H1 (cell line): ENCODE results near the gene C1RL. TPM values are rescaled to one million over a fixed set of nuclear protein-coding genes. Genes with fewer than 3 reads are reported as not detected.

Source experiments
- CTCF ChIA-PET: fragments of 300-600 bp; sonication (Branson Sonifier 250); formaldehyde crosslinking; loops from one replicate; lab custom pipeline; 2021; ENCODE audit not compliant: partially characterized antibody; lab: Charles Lee
- POLR2A ChIA-PET: fragments of 300-600 bp; sonication (Branson Sonifier 250); formaldehyde crosslinking; loops from one replicate; lab custom pipeline; 2021; ENCODE audit warnings: inconsistent platforms; ENCODE audit not compliant: partially characterized antibody; lab: Charles Lee
- DNase-seq, 2 experiments: peaks; one replicate each; pipeline versions ENCODE4 v3.0.0 to v3.0.0-alpha.2; 2010 to 2022; ENCODE audit warnings: low spot score in 2 of 2, low read depth in 1 of 2, mixed read lengths in 1 of 2
- FAIRE-seq: peaks from 2 replicates; lab custom pipeline; 2011; peaks lifted over from hg19 to GRCh38; lab: Jason Lieb, UNC
- H2AFZ ChIP-seq: 2 replicates; pipeline ENCODE4 v1.8.1; 2012; ENCODE audit warnings: low read length, inconsistent platforms
- H2AK5ac ChIP-seq: 2 replicates; pipeline ENCODE4 v1.6.1; 2013; ENCODE audit warnings: low read depth, low read length
- H2BK120ac ChIP-seq: replicated peaks from 2 replicates; pipeline ENCODE3; 2013; ENCODE audit warnings: low read depth, low read length, inconsistent platforms
- H2BK12ac ChIP-seq: 2 replicates; pipeline ENCODE4 v1.6.1; 2013; ENCODE audit warnings: low read depth, low read length
- H2BK15ac ChIP-seq: 2 replicates; pipeline ENCODE4 v1.6.1; 2013; ENCODE audit warnings: low read length
- H2BK20ac ChIP-seq: 2 replicates; pipeline ENCODE4 v1.6.1; 2013; ENCODE audit warnings: low read length
- H2BK5ac ChIP-seq: 2 replicates; pipeline ENCODE4 v1.6.1; 2013; ENCODE audit warnings: low read depth, low read length
- H3K14ac ChIP-seq: 2 replicates; pipeline ENCODE4 v1.6.1; 2013; ENCODE audit warnings: inconsistent platforms; ENCODE audit not compliant: insufficient read length
- H3K18ac ChIP-seq: 2 replicates; pipeline ENCODE4 v1.6.1; 2013; ENCODE audit warnings: low read length; ENCODE audit errors: extremely low read depth
- H3K23ac ChIP-seq: 2 replicates; pipeline ENCODE4 v1.6.1; 2013; ENCODE audit warnings: inconsistent platforms; ENCODE audit not compliant: insufficient read length
- H3K23me2 ChIP-seq: 2 replicates; pipeline ENCODE4 v1.6.1; 2013; ENCODE audit warnings: low read depth, low read length
- H3K27ac ChIP-seq: 2 replicates; pipeline ENCODE4 v1.6.1; 2011; ENCODE audit warnings: low read depth, low read length, inconsistent platforms
- H3K27me3 ChIP-seq, 4 experiments: replicated peaks in 1 of 4; 1 replicate in 1 of 4; 2 replicates in 3 of 4; pipeline versions ENCODE4 v1.6.1 to v1.8.1; 2011 to 2013; ENCODE audit warnings: low read length in 3 of 4, mild to moderate bottlenecking in 3 of 4, inconsistent platforms in 2 of 4, mixed read lengths in 2 of 4, moderate library complexity in 1 of 4; ENCODE audit not compliant: control insufficient read depth in 3 of 4, insufficient read depth in 3 of 4; ENCODE audit errors: extremely low read depth in 1 of 4
- H3K36me3 ChIP-seq, 4 experiments: 2 replicates each; pipeline versions ENCODE4 v1.6.1 to v1.8.1; 2011 to 2013; ENCODE audit warnings: mild to moderate bottlenecking in 4 of 4, low read length in 3 of 4, moderate library complexity in 2 of 4, control low read depth in 1 of 4, inconsistent platforms in 1 of 4; ENCODE audit not compliant: insufficient read depth in 4 of 4, control insufficient read depth in 2 of 4
- H3K4ac ChIP-seq: replicated peaks from 2 replicates; pipeline ENCODE3; 2013; ENCODE audit warnings: low read length, low read depth, mixed read lengths, inconsistent platforms; ENCODE audit not compliant: insufficient read length
- H3K4me1 ChIP-seq, 4 experiments: replicated peaks in 1 of 4; 1 replicate in 1 of 4; 2 replicates in 3 of 4; pipeline versions ENCODE4 v1.6.1 to v1.8.1; 2011 to 2013; ENCODE audit warnings: low read length in 3 of 4, inconsistent platforms in 2 of 4, mixed read lengths in 1 of 4; ENCODE audit not compliant: insufficient read depth in 4 of 4, control insufficient read depth in 3 of 4
- H3K4me2 ChIP-seq, 2 experiments: 2 replicates each; pipeline versions ENCODE4 v1.6.1 to v1.8.1; 2011 to 2013; ENCODE audit warnings: low read depth in 2 of 2, low read length in 2 of 2, control low read depth in 1 of 2, inconsistent platforms in 1 of 2, mild to moderate bottlenecking in 1 of 2; ENCODE audit not compliant: insufficient read depth in 1 of 2
- H3K4me3 ChIP-seq, 4 experiments: fragments of 200-600, 300-600 bp in 1 of 4; sonication (generic), shearing (Covaris generic), sonication (Bioruptor Twin) in 1 of 4; 2 replicates each; pipeline versions ENCODE4 v1.5.1 to v1.8.1; 2011 to 2016; ENCODE audit warnings: low read length in 4 of 4, low read depth in 3 of 4, control low read depth in 2 of 4, inconsistent platforms in 2 of 4, mild to moderate bottlenecking in 2 of 4, mixed read lengths in 1 of 4, moderate library complexity in 1 of 4; ENCODE audit not compliant: insufficient read depth in 2 of 4; ENCODE audit errors: extremely low read depth in 1 of 4
- H3K56ac ChIP-seq: replicated peaks from 2 replicates; pipeline ENCODE3; 2013; ENCODE audit warnings: low read depth, mild to moderate bottlenecking, mixed read lengths, low read length, inconsistent platforms; ENCODE audit not compliant: insufficient read length
- H3K79me1 ChIP-seq: 2 replicates; pipeline ENCODE4 v1.6.1; 2013; ENCODE audit warnings: low read depth, low read length, control low read depth
- H3K79me2 ChIP-seq, 2 experiments: 2 replicates each; pipeline versions ENCODE4 v1.6.1 to v1.8.1; 2012 to 2013; ENCODE audit warnings: low read length in 2 of 2, mild to moderate bottlenecking in 2 of 2, inconsistent platforms in 1 of 2; ENCODE audit not compliant: insufficient read depth in 2 of 2, control insufficient read depth in 1 of 2
- H3K9ac ChIP-seq, 4 experiments: replicated peaks in 1 of 4; 1 replicate in 1 of 4; 2 replicates in 3 of 4; pipeline versions ENCODE4 v1.6.1 to v1.8.1; 2011 to 2013; ENCODE audit warnings: low read depth in 3 of 4, low read length in 3 of 4, control low read depth in 2 of 4, mild to moderate bottlenecking in 2 of 4, moderate library complexity in 2 of 4, inconsistent platforms in 1 of 4; ENCODE audit errors: extremely low read depth in 1 of 4
- H3K9me3 ChIP-seq, 2 experiments: 2 replicates each; pipeline versions ENCODE4 v1.6.1 to v1.8.1; 2012 to 2013; ENCODE audit warnings: mild to moderate bottlenecking in 2 of 2, moderate library complexity in 2 of 2, control low read depth in 1 of 2, inconsistent platforms in 1 of 2, low read depth in 1 of 2, low read length in 1 of 2, mixed read lengths in 1 of 2; ENCODE audit not compliant: insufficient read depth in 2 of 2
- H4K20me1 ChIP-seq, 2 experiments: replicated peaks in 1 of 2; 2 replicates each; pipeline versions ENCODE3 to v1.8.1; 2011 to 2013; ENCODE audit warnings: inconsistent platforms in 2 of 2, low read length in 2 of 2, mild to moderate bottlenecking in 1 of 2; ENCODE audit not compliant: insufficient read depth in 2 of 2, control insufficient read depth in 1 of 2
- H4K5ac ChIP-seq: 2 replicates; pipeline ENCODE4 v1.6.1; 2013; ENCODE audit warnings: low read length, low read depth, mixed read lengths, inconsistent platforms; ENCODE audit not compliant: insufficient read length
- H4K8ac ChIP-seq: 2 replicates; pipeline ENCODE4 v1.8.0; 2013; ENCODE audit warnings: mild to moderate bottlenecking, moderate library complexity, low read length, inconsistent platforms; ENCODE audit not compliant: insufficient read depth; ENCODE audit errors: extremely low read depth
- H4K91ac ChIP-seq: replicated peaks from 2 replicates; pipeline ENCODE3; 2013; ENCODE audit warnings: low read length, mixed read lengths, inconsistent platforms; ENCODE audit not compliant: insufficient read length
- E2F6 ChIP-seq: IDR thresholded peaks from 2 replicates; pipeline ENCODE4 v1.6.1; 2012; ENCODE audit warnings: inconsistent platforms
- EGR1 ChIP-seq: IDR thresholded peaks from 2 replicates; pipeline ENCODE4 v1.6.1; 2011; ENCODE audit warnings: low read depth, low read length, borderline replicate concordance
- GTF2F1 ChIP-seq: IDR thresholded peaks from 2 replicates; pipeline ENCODE4 v1.6.1; 2012; ENCODE audit warnings: low read depth, low read length, improper control_type of control experiment, borderline replicate concordance
- HDAC2 ChIP-seq, 2 experiments: fragments of 300-600 bp in 1 of 2; sonication (generic) in 1 of 2; IDR thresholded peaks; 2 replicates each; pipeline ENCODE4 v1.6.1; 2011 to 2012; ENCODE audit warnings: low read depth in 2 of 2, low read length in 2 of 2, mild to moderate bottlenecking in 2 of 2, moderate library complexity in 2 of 2, borderline replicate concordance in 1 of 2, inconsistent platforms in 1 of 2
- JUND ChIP-seq: IDR thresholded peaks from 2 replicates; pipeline ENCODE4 v1.6.1; 2011; ENCODE audit warnings: mild to moderate bottlenecking, improper control_type of control experiment, low read length
- KDM1A ChIP-seq: fragments of 200-600, 300-600 bp; sonication (generic); IDR thresholded peaks from 2 replicates; pipeline ENCODE4 v1.7.1; 2016; ENCODE audit warnings: mild to moderate bottlenecking, low read length, borderline replicate concordance
- MAX ChIP-seq: IDR thresholded peaks from 2 replicates; pipeline ENCODE4 v1.6.1; 2012; ENCODE audit warnings: inconsistent platforms
- POLR2AphosphoS5 ChIP-seq: IDR thresholded peaks from 2 replicates; pipeline ENCODE4 v1.6.1; 2011; ENCODE audit warnings: low read depth, low read length
- RBBP5 ChIP-seq: IDR thresholded peaks from 2 replicates; pipeline ENCODE4 v1.7.1; 2012; ENCODE audit warnings: low read depth, mild to moderate bottlenecking, inconsistent platforms, low read length, moderate library complexity, borderline replicate concordance
- TAF7 ChIP-seq: optimal IDR thresholded peaks from 2 replicates; pipeline ENCODE3; 2011; ENCODE audit warnings: low read depth, mild to moderate bottlenecking, inconsistent platforms, low read length, moderate library complexity, borderline replicate concordance
- TEAD4 ChIP-seq: IDR thresholded peaks from 2 replicates; pipeline ENCODE4 v1.6.1; 2012; ENCODE audit warnings: low read depth, low read length, inconsistent platforms, mixed read lengths
- USF2 ChIP-seq: IDR thresholded peaks from 2 replicates; pipeline ENCODE4 v1.6.1; 2011; ENCODE audit warnings: low read length, improper control_type of control experiment
- WGBS, 2 experiments: shearing (Covaris generic) in 1 of 2; methylation state at CpG; one replicate each; pipeline versions ENCODE4 v1.1.6 to v1.1.7; 2013 to 2015; ENCODE audit warnings: low lambda C conversion rate in 2 of 2, mixed read lengths in 2 of 2, inconsistent platforms in 1 of 2, low coverage in 1 of 2, missing lambda C conversion rate in 1 of 2; ENCODE audit not compliant: insufficient replicate concordance in 2 of 2, insufficient coverage in 1 of 2, insufficient read length in 1 of 2; ENCODE audit errors: extremely low coverage in 1 of 2, missing lambda C conversion rate in 1 of 2; 5-methylcytosine and 5-hydroxymethylcytosine counted together
- polyA plus RNA-seq, 7 experiments: library from polyadenylated mRNA; depleted of rRNA in 3 of 7; stranded (reverse) in 5 of 7; unstranded in 2 of 7; fragments of >200 nt in 5 of 7; fragments of 200-250 nt in 2 of 7; gene quantifications; 1 replicate in 5 of 7; 2 replicates in 1 of 7; 4 replicates in 1 of 7; pipeline versions ENCODE4 v1.2.1 to v1.2.3, GENCODE V29; 2011 to 2013; ENCODE audit warnings: missing spikeins in 2 of 7, mixed read lengths in 2 of 7
- total RNA-seq: library from RNA; stranded (reverse); fragmentation: NEBNext Ultra II Directional; extraction: Animal tissue kit (Norgen Biotek cat#: 25700); gene quantifications from 2 replicates; pipeline ENCODE4 v1.2.1, GENCODE V29; 2021

Gene C1RL
- total and polyA plus RNA-seq, 2 of the 8 experiments (the other 6 are each of a cell fraction or from before 2014, with no cell fraction given): 11.4 to 15.5 TPM

- POLR2A ChIA-PET: interaction anchor here (0.8 to 1.3 kb wide), 2 partner anchors 95 to 138 kb away, joined by 3 to 6 read pairs; no protein-coding TSS in a partner anchor
- H3K27me3 ChIP-seq: no peaks in the 10 kb centered on the region
- H2BK5ac ChIP-seq: no peak overlapping the region
- no peaks in the 10 kb centered on the region for H4K20me1 ChIP-seq
- CTCF ChIA-PET: interaction anchor here (0.5 to 1.3 kb wide), 5 partner anchors 8 to 937 kb away, joined by 3 read pairs; no protein-coding TSS in a partner anchor
- no peak overlapping the region for H3K56ac ChIP-seq
- H3K4me3 ChIP-seq: no peak overlapping the region
- H2BK120ac ChIP-seq: no peak overlapping the region
- DNase-seq: no peak
- H3K4me2 ChIP-seq: no peak overlapping the region
- H4K5ac ChIP-seq: no peak overlapping the region
- H3K36me3 ChIP-seq: no peaks in the 10 kb centered on the region
- H3K79me1 ChIP-seq: no peaks in the 10 kb centered on the region
- H3K4me1 ChIP-seq: no peaks in the 10 kb centered on the region
- no peak overlapping the region for H2BK20ac ChIP-seq
- no peak overlapping the region for H3K14ac ChIP-seq
- H3K27ac ChIP-seq: no peak overlapping the region
- H3K23ac ChIP-seq: no peak overlapping the region
- FAIRE-seq: no peak
- H2AK5ac ChIP-seq: no peak overlapping the region
- no peak overlapping the region for H2AFZ ChIP-seq
- no peak overlapping the region for H2BK12ac ChIP-seq
- no peaks in the 10 kb centered on the region for H3K79me2 ChIP-seq
- H2BK15ac ChIP-seq: no peak overlapping the region
- no peak overlapping the region for H3K9ac ChIP-seq
- WGBS, 2 experiments: 88% methylated on average over 6 of the region's 6 CpGs; no CpG with 5 or more reads in 1 of the 2 experiments
- no peak overlapping the region for H4K91ac ChIP-seq
- H3K9me3 ChIP-seq: no peaks in the 10 kb centered on the region
- H3K18ac ChIP-seq: no peak overlapping the region
- no peaks in the 10 kb centered on the region for H3K23me2 ChIP-seq
- no peak overlapping the region for H4K8ac ChIP-seq
- no peak overlapping the region for H3K4ac ChIP-seq
- no peak for TF ChIP-seq TEAD4
- TF ChIP-seq HDAC2 (IDR thresholded peaks at IDR 0.05; ENCODE audit: borderline replicate concordance in 1 of 2, low read depth in 2 of 2, low read length in 2 of 2): no peak
- TF ChIP-seq EGR1: no peak
- TF ChIP-seq E2F6: no peak
- TF ChIP-seq KDM1A: no peak
- TF ChIP-seq USF2: no peak
- no peak for TF ChIP-seq JUND
- no peak for TF ChIP-seq MAX
- no peak for TF ChIP-seq RBBP5
- TF ChIP-seq GTF2F1: no peak
- TF ChIP-seq POLR2AphosphoS5: no peak
- TF ChIP-seq TAF7: no peak
Observed at GRCh38 chr12:7072554-7072953, 36.5 kb downstream of the C1RL start.
